ENCODE measurements around the gene FCGBP.
"Not testable (repeated sequence)": the region's sequence is repeated elsewhere in the genome, so short reads cannot be mapped to it uniquely, and the experiment has no call there.

Gene FCGBP

DNA sequence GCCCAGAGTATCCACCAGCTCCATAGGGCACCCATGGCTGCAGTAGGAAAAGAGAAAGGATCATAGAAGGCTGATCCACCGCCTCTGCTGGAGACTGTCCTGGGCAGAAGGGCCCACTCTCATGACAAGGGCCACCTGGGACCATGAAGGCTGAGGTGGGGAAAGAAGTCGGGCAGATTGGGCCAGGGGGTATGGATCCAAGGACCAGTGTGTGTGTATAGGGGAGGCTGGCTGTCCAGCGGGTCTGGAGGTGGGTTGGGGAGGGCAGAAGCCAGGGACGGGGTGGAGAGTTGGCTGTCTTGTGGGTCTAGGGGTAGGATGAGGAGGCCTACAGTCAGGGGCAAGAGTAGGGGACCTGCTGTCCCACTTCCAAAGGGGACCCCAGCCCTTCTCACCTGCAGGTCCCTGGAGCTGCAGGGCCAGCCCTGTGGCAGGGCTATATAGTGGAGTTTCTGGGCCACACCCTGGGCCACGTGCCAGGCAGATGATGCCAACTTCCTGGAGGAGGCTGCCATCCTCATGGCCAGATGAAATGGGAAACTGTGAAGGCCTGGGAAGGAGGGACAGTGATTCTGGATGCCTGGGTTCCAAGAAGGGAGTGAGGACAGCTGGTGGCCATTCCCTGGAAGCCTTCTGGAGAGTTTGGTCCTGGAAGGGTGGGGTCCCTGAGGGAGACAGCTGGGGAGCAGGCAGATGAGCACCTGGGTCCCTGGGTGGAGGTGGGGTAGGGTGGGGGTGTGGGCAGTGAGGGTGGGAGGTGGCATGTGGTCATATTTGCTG, at the start of gene FCGBP:
Gene FCGBP, minus strand, starts transcription at position 51 of the 780 bp plus-strand sequence.
- DNase-seq: no peak

DNA sequence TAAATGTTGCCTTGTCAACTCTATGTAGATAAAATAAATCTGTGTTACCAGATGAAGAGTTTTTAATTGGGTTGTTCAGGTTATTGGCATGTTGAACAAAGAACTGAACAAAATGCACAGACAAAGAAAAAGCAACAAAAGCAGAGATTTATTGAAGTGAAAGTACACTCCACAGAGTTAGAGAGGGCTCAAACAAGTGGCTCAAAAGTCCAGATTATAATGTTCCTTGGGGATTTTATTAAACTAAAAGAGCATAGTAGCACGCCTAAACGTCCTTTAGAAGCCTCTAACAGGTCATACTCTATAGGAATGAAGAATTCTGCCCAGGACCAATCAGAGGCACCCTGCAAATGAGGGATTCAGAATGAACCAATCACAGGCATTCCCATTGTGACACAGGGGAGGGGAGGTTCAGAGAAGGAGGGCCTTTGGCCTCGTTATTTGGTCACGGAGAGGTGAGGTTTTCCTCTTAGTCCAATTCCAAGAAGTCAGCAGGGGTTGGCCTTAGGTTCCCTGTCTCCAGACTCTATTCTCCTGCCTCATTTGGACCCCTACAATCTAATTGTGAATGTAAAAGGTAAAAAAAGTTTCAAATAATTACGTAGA, 49.4 kb upstream of the FCGBP start:
- DNase-seq: no peak

DNA sequence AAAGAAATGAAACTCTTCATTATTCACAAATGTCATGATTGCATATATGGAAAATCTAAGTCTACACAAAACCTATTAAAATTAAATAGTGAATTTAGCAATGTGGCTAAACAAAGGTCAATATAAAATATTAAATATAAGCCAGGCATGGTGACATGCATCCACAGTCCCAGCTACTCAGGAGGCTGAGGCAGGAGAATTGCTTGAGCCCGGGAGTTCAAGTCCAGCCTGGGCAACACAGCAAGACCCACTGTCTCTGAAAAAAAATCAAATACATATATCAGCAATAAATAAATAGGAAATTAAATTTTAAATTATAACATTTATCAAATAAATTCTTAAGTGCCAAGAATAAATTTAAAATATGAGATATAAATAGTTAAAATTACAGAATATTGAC, 48.4 kb upstream of the FCGBP start:
- DNase-seq: no peak

DNA sequence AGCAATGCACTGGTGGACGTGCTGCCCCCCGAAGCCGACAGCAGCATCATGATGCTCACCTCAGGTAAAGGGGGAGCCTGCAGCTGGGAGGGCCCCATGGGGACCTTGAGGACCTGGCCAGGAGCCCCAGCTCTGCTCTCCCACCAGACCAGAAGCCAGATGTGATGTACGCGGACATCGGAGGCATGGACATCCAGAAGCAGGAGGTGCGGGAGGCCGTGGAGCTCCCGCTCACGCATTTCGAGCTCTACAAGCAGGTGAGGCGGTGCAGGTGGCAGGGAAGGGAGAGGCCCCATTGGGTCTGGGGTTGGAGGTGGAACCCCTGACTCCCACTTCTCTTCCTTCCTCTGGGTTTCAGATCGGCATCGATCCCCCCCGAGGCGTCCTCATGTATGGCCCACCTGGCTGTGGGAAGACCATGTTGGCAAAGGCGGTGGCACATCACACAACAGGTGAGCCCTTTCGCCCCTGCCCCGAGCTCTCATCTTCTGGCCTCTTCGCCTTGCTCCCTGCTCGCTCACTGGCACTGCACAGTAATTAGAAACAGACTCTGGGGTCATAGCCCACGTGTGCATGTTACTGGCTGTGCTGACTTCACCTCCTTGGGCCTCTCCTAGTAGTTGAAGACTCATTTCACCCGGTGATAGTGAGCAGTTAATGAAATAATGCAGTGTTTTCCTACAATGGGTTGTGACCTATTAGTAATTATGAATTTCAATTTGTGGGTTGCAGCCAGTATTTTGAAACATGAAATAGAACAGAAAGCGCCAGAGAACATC, 40.1 kb upstream of the FCGBP start:
- DNase-seq: no peak

DNA sequence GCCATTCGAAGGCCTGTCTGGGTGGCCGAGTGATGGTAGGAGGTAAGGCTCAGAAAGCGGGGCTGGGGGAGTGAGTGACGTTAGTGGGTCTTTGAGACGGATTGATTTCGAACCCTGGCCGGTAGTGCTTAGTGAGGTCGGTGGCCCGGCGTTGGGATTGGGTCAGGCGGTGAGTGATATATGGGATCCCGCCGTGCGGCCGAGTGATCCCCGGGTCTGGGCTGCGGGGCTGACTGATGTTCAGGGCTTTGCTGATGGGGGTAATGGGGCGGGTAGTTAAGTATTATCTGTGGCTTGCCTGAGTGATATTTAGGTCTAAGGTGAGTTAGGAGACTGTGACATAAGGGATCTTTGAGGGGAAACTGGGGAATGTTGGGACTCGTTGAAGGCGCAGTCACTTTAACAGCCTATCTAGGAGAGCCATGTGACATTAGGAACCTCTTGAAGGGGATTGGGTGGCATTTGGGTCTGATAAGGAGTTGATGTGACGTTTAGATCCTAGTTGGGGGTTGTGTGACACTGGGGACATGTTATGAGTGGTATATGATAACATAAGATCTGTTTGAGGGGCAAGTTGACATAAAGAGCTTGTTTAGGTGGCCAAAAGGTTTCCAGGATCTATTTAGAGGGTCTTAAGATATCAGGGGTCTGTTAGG, 37.1 kb upstream of the FCGBP start:
- DNase-seq: no peak

DNA sequence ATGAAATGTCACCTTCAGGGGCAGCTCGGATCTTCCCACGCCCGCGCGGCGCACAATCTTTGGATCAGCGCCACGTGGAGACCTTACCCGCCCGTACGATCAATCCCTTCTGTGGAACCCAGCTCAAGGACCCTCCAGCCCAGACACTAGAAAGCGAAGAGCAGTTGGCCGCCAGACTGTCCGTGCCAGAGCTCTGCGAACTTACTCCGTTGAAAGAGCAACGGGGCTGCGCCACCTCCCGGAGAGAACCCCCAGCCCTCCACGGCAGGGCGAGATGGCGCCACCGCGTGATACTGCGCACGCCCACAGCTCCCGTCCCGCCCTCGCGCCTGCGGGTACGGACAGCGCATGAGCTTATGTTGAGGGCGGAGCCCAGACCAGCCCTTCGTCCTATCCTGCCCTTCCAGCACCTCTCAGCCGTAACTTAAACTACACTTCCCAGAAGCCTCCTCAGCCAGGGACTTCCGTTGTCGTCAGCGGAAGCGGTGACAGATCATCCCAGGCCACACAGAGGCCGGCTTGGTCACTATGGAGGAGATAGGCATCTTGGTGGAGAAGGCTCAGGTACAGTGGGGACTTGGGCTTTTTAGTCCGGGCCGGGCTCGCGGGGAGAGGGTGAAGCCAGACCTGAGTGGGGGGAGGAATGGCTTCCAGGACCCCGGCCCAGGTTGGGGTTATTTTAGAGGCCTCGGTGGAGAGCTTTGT, 36.4 kb upstream of the FCGBP start, which contains the start of gene PSMC4:
Gene PSMC4, plus strand, starts transcription at position 491 of the 705 bp plus-strand sequence. Its CDS starts 38 bp downstream, at position 529.
- DNase-seq: peak; percentile 99

DNA sequence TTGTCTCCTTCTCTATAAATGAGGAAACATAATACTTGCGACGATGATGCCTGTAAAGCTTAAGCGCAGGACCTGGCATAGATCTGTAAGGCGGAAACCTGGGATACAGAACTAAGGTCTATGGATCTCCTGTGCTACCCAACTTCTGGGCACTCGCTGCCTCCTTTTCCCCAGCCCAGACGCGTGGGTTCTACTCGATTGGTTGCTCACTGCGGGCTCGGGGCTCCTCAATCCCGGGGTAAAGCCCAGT, 35.9 kb upstream of the FCGBP start:
- DNase-seq: no peak

DNA sequence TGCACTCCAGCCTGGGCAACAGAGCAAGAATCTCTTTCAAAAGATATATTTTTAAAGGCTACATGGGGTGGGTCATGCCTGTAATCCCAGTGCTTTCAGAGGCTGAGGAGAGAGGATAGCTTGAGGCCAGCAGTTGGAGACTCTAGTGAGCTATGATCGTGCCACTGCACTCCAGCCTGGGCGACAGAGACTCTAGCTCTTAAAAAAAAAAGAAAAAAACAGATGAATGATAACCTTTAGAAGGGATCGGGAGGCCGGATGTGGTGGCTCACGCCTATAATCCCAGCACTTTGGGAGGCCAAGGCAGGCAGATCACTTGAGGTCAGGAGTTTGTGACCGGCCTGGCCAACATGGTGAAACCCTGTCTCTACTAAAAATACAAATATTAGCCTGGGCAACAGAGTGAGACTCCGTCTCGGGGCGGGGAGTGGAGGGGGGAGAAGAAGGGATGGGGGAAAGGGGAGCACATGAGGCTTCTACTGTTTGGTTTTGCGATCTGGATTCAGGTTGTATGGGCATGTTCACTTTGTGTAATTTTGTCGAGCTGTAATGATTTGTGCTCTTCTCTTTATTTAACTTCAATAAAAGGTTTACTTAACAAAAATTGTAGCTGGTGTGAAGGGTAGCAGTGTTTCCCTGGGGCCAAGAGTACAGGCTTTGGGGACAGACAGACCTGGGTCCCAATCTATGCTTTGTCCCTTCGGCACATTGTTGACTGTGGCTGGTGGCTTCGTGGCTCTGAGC, 35.4 kb upstream of the FCGBP start:
- peak in 1 of 2 donors; percentile 37 for DNase-seq

DNA sequence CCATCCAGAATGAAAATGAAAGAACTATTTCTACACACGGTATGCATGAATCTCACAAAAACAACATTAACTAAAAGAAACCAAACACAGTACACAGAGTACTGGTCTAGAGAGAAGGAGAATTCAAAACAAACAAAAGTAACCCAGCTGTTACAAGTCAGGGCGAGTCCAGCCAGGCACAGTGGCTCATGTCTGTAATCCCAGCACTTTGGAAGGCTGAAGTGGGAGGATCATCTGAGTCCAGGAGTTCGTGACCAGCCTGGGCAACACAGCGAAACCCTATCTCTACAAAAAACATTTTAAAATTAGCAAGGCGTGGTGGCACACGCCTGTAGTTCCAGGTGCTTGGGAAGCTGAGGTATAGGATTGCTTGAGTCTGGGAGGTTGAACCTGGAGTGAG, 34.8 kb upstream of the FCGBP start:
- no peak for DNase-seq

DNA sequence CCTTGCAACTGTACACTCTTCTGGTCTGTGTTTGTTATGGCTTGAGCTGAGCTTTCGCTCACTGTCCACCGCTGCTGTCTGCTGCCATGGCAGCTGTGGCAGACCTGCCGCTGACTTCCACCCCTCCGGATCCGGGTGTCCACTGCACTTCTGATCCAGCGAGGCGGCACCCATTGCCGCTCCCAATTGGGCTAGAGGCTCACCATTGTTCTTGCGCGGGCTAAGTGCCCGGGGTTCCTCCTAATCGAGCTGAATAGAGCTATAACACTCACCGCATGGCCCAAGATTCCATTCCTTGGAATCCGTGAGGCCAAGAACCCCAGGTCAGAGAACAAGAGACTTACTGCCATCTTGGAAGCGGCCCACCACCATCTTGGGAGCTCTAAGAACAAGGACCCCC, 34.4 kb upstream of the FCGBP start:
- no peak for DNase-seq

DNA sequence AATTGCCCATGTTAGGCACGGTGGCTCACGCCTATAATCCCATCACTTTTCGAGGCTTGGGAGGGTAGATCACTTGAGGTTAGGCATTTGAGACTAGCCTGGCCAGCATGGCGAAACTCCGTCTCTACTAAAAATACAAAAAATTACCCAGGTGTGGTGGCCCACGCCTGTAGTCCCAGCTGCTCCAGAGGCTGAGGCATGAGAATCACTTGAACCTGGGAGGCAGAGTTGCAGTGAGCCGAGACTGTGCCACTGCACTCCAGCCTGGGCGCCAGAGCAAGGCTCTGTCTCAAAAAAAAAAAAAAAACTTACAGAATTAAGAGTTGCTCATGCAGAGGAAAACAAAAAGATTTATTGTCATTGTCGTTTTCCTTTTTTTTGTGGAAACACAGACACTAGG, 33.1 kb upstream of the FCGBP start:
- DNase-seq: no peak

DNA sequence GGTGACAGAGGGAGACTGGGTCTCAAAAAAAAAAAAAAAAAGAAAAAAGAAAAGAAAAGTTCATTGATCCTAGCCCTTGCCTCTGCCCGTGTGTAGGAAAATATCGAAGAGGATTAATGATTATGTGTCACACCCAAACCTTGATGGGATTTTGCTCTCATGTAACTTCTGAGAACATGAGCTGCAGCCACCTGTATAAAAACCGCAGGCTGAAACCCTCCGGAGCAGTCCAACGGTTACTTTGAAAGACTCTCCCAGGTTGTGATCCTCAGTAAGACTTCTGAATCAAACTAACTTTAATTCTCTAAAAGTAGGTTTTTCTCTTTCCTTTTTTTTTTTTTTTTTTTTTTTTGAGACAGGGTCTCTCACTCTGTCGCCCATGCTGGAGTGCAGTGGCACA, 32.2 kb upstream of the FCGBP start:
- DNase-seq: no peak

DNA sequence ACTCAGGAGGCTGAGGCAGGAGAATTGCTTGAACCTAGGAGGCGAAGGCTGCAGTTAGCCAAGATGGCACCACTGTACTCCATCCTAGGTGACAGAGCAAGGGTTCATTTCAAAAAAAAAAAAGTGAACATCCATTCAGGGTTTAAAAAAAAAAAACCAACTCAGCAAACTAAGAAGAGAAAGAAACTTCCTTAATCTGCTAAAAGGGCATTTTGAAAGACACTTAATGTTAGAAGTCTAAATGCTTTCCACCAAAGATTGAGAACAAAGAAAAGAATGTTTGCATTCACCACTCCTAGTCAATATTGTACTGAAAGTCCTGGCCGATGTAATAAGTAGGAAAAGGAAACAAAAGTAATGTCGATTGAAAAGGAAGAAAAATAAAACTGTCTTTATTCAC, 29.5 kb upstream of the FCGBP start:
- no peak for DNase-seq

DNA sequence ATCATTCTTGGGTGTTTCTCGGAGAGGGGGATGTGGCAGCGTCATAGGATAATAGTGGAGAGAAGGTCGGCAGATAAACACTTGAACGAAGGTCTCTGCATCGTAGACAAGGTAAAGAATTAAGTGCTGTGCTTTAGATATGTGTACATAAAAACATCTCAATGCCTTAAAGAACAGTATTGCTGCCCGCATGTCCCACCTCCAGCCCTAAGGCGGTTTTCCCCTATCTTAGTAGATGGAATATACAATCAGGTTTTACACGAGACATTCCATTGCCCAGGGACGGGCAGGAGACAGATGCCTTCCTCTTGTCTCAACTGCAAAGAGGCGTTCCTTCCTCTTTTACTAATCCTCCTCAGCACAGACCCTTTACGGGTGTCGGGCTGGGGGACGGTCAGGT, 25.0 kb upstream of the FCGBP start:
- not testable (repeated sequence) for DNase-seq

DNA sequence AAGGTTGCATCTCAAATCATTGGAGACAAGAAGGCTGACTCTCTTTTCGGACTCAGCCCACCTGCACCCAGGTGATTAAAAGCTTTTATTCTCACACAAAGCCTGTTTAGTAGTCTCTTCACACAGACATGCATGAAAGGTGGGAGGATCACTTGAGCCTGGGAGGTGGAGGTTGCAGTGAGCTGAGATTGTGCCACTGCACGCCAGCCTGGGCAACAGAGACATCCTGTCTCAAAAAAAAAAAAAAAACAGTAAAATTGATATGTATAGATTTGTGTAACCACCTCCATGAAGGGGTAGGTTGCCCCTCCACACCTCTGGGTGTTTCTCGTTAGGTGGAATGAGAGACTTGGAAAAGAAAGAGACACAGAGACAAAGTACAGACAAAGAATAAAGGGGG, 24.5 kb upstream of the FCGBP start:
- not testable (repeated sequence) for DNase-seq

DNA sequence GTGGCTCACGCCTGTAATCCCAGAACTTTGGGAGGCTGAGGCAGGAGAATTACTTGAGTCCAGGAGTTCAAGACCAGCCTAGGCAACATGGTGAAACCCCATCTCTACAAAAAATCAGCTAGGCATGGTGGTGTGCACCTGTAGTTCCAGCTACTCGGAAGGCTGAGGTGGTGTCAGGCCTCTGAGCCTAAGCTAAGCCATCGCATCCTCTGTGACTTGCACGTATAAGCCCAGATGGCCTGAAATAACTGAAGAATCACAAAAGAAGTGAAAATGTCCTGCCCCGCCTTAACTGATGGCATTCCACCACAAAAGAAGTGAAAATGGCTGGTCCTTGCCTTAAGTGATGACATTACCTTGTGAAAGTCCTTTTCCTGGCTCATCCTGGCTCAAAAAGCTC, 23.5 kb upstream of the FCGBP start:
- DNase-seq: not testable (repeated sequence)

DNA sequence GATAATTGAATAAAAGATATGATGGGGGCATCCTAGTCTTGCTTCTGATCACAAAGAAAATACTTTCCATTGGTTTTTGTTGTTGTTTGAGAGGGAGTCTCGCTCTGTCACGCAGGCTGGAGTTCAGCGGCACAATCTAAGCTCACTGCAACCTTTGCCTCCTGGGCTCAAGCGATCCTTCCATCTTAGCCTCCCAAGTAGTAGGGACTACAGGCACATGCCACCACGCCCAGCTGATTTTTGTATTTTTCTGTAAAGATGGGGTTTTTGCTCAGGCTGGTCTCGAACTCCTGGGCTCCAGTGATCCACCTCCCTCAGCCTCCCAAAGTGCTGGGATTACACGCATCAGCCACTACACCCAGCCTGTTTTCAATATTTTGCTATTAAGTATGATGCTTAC, 19.5 kb upstream of the FCGBP start:
- no peak for DNase-seq

DNA sequence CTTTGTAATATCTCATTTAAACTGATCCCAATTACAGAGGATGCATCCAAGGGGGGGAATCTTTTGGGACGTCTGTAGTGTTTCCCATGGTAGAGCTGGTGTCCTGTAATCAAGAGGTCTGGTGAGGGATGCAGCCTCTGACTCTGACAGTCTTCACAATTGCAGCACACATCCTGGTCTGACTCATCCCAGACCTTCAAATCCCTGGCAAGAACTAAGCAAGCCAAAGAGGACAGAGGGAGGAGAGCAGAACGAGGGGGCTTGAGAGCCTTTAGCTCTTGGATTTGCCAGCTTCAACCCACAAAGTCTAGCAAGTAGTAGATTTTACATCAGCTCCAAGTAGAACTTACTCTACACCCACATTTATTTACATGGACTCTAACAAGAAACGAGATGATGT, 17.3 kb upstream of the FCGBP start:
- no peak for DNase-seq

DNA sequence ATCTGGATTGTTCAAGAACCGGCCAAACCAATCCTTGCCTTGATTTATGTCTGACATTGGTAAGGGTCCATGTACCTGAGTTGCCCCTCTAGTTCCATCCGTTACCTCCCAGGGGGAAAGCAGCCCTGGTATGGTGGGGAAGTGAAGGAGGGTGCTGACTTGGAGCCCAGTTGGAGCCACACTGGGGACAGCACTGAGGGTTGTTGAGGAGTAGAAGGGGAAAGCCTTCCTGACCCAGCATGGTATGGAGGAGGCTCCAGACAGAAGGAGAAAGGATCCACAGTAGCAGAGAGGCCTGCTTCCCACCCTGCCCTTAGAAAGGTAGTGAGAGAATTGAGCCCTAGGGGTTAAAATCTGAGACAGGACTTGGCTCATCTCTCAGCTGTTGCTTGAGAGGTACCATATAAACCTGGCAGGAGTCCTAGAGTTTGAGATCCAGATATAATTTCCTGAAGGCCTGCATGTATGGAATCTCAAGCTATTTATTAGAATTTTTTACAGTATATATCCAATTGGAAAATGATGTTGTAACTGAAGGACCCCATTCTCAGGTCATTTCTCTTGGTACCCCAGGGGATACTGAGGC, 16.7 kb upstream of the FCGBP start:
- DNase-seq: no peak

DNA sequence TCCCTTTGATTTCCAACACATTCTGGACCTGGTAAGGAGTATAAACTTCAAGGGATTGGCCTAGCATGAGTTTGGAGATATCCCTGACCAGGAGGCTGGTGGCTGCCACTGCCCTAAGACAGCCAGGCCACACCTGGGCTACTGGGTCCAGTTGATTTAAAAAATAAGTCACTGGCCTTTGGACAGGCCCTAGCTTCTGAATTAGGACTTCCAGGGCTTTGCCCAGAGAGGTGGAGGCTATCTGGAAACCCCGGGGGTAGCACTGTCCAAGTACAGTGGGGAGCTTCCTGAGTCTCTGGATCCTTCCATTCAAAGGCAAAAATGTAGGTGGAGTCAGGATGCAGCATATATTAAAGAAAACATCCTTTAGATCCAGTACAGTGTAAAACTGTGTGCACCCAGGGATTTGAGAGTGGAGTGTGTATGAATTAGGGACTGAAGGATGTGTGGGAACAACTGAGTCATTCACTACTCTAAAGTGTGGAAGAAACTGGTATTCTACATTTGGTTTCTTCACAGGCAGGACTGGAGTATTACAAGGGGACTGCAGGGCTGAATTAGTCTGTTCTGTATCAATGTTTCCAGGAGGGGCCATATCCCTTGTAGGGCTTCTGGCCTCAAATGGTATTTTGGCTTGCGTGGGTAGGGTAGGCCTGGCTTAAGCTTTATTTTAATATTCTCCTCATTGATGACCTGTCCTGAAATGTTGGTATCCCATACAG, 14.8 kb upstream of the FCGBP start:
- DNase-seq: no peak

DNA sequence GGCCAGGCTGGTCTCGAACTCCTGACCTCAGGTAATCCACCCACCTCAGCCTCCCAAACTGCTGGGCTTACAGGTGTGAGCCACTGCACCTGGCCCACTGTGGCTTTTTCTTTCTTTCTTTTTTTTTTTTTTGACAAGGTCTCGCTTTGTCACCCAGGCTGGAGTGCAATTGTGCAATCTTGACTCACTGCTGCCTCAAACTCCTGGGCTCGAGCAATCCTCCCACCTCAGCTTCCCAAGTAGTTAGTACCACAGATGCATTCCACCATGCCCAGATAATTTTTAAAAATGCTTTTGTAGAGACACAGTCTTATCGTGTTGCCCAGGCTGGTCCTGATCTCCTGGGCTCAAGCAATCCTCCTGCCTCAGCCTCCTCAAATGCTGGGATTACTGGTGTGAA, 12.1 kb upstream of the FCGBP start:
- no peak for DNase-seq
